Stimulated activated CD8-positive, alpha-beta memory T cell treated with anti-CD3 and anti-CD28 coated beads, Interleukin-2, amount 100 ng/mL, for 48 hours (primary cell): ENCODE measurements around the gene ACTL7B.
A peak's percentile ranks its signal among the peaks of the same experiment; 100 is the strongest.
"Not testable (repeated sequence)": the region's sequence is repeated elsewhere in the genome, so short reads cannot be mapped to it uniquely, and the experiment has no call there.

Experiments used
- DNase-seq, 2 donors: peaks; one replicate each; pipeline ENCODE4 v3.0.0-alpha.2; 2020; ENCODE audit warnings: low read depth in 2 of 2

The ACTL7B gene, protein sequence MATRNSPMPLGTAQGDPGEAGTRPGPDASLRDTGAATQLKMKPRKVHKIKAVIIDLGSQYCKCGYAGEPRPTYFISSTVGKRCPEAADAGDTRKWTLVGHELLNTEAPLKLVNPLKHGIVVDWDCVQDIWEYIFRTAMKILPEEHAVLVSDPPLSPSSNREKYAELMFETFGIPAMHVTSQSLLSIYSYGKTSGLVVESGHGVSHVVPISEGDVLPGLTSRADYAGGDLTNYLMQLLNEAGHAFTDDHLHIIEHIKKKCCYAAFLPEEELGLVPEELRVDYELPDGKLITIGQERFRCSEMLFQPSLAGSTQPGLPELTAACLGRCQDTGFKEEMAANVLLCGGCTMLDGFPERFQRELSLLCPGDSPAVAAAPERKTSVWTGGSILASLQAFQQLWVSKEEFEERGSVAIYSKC

DNA sequence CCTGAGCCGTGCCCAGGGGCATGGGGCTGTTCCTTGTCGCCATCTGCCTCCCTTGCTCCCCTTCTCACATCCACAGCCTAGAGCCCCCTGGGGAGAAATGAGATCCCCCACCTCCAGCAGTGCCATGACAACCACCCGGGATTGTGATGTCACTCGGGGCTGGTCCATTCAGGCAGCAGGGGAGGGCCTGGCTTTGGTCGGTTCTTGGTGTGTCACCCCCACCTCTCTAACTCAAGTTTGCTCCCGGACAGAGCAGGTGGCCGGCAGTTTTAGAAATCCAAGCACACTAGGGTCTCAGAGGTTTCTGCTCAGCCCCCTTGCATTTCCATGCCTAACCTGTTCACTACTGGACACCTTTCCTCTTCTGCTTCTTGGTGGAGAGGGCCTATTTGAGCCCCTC, at the start of gene ACTL7B:
ACTL7B (minus strand) TSS at position 99 of the 400 bp plus-strand sequence; CDS start at position 43, 56 bp downstream.
- DNase-seq = no peak

- DNase-seq = no peak
Observed at GRCh38 chr9:108905494-108905893, 49.7 kb upstream of the ACTL7B start.

GRCh38 chr9:108904161-108904560, 48.4 kb upstream of the ACTL7B start:
- DNase-seq = no peak

DNA sequence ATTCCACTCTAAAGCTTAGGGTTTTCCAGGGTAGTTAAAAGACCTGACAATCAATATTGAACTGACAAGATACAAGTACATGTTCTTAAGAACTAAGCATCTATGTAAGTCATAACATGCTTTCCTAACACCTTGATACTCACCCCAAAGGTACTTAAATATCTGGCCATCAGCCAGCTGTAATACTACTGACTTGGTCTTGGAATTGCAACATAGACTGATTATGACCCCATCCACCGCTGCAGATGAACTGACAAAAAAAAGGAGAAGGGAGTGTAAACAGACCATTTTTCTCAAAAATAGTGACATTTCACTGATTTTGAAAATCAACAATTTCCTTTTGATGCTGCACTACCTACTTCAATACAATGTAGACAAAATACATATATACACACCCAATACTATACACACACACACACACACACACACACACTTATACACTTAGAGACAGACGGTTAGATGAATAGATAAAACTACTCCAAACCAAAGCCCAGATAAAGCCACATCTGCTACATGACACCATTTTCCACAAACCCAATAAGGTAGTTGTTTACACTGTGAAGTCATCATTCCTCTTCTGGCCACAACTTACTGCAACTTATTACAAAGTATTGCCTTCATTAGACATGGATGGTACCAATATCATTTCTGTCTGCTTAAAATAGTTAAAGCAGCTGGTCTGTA, 47.8 kb upstream of the ACTL7B start:
- no peak for DNase-seq

- no peak for DNase-seq
Observed at GRCh38 chr9:108900176-108900575, 44.4 kb upstream of the ACTL7B start.

DNA sequence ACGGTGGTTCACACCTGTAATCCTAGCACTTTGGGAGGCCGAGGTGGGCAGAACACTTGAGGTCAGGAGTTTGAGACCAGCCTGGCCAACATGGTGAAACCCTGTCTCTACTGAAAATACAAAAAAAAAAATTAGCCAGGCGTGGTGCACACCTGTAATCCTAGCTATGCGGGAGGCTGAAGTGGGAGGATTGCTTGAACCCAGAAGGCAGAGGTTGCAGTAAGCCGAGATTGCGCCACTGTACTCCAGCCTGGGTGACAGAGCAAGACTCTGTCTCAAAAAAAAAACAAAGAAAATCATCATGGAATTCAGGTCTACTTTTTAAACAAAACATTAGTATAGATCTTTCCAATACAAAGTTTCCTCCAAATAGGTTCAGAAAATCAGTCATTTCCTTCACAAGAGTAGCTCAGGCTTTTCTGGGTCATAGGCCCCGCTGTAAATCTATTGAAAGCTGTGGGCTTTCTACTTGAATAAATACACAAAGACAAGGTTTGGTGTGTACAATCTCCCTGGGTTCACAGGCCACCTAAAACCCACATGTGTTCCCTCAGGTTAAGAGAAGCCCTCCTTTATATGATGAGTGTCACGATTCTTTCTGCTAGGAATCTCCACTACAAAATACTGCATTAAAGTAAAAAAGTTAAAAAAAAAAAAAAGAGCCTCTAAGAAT, 43.4 kb upstream of the ACTL7B start:
- not testable (repeated sequence) for DNase-seq

DNA sequence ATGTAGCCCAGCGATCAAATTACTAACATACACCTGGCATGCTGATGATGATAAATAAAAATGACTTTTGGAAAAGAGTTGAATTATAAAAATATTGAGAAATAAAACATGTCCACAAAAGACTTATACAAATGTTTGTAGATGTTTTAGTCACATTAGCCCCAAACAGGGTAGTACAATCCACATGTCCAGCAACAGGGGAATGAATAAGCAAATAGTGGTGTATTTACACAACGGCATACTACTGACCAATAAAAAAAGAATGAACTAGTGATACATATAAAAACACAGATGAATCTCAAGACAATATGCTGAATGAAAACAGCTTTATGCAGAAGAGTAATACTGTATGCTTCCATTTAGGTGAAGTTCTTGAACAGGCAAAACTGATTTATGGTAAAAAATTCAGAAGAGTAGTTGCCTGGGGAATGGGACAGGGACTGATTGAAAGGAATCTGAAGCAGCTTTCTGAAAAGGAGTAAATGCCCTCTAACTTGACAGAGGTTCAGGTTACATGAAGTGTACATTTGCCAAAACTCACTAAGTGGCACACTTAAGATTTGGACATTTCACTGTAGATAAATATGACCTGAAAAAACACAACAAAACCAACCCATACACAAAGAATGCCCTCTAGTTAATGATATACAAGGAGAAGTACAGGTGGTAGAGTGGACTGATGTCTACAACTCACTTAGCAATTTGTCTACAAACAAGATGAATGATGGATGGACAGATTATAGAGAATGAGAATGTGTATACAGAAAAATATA, 41.7 kb upstream of the ACTL7B start:
- no peak for DNase-seq

DNA sequence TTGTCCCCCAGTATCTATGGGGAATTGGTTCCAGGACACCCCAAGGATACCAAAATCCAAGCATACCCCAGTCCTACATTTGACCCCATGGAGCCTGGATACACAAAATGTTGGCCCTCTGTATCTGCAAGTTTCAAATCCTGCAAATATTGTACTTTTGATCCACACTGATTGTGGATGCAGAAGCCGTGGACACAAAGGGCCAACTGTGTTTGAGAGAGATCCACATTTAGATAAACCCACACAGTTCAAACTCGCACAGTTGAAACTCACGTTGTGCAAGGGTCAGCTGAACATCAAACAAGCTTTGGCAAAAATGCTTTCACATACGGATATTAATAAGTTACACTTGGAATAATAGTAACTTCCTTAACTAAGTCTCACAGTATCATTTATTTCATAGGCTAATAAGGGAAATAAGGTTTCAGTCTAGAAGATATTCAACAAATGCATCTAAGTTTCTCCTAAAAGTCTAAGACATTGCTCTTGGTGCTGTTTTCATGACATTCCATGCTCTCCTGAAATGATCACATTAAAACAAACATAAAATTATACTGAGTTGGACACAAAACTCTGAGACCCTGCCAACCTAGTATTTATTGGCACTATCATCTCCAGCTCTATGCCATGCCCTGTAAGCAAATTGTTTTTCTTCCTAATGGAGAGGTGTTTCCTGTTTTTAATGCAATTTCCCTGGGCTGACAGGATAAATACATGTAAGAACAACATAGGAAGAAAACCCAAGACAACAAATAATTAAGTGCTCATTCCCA, 38.6 kb upstream of the ACTL7B start:
- no peak for DNase-seq

GRCh38 chr9:108889649-108890067, 33.9 kb upstream of the ACTL7B start:
- no peak for DNase-seq

DNA sequence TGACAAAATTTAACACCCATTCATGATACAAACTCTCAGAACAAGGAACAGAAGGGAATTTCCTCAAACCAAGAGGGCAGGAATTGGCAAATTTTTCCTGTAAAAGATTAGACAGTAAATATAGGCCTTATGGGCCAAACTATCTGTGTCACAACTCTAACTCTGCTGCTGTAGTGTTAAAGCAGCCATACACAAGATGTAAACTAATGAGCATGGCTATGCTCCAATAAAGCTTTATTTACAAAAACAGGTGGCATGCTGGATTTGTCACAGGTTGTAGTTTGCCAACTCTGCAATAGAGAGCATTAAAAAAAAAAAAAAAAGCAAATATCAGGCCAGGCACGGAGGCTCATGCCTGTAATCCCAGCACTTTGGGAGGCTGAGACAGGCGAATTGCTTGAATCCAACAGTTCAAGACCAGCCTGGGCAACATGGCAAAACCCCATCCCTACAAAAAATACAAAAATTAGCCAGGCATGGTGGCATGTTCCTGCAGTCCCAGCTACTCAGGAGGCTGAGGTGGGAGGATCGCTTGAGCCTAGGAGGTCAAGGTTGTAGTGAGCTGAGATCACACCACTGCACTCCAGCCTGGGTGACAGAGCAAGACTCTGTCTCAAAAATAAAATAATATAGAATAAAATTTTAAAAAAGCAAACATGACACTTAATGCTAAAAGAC, 30.9 kb upstream of the ACTL7B start:
- not testable (repeated sequence) for DNase-seq

DNA sequence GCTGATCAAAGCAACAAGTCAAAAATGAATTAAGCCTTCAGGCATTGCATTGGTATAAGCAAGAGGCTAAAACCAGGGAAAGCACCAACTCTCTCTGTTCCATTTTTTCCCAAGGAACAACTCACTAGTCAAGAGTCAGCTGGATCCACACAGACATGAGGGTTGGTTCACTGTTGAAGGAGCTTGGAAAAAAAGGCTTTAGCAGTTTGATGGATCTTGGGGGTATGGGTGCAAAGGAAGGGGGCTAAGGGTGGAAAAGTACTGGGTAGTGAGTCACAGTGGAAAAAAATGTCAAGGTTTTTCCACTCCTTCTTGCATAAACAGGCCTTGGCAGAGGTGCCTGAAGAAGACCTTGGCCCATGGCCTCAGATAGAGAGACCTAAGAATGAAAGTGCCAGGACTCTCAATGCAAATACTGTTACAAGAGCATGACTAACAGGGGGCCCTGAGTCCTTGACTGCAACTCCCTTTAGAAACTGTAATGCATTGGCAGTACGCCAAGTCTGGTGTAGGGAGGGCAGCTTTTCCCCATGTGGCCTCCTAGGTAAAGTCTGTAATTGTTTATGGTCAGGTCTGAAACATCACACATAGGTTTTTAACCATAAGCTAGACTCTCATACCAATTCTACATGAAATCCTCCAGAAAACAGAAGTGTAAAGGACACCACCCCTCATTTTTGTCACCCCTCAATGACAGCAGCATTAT, 30.0 kb upstream of the ACTL7B start:
- peak; percentile 40 to 46 for DNase-seq

DNA sequence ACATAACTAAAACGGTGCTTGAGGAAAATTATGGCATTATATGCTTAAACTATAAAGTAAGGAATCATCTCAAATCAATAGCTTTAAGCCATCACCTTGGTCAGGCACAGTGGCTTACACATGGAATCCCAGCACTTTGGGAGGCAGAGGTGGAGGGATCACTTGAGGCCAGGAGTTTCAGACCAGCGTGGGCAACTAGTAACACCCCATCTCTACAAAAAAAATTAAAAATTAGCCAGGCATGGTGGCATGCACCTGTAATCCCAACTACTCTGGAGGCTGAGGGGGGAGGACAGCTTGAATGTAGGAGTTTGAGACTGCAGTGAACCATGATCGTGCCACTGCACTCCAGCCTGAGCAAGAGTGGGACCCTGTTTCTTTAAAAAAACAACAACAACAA, 28.9 kb upstream of the ACTL7B start:
- no peak for DNase-seq

DNA sequence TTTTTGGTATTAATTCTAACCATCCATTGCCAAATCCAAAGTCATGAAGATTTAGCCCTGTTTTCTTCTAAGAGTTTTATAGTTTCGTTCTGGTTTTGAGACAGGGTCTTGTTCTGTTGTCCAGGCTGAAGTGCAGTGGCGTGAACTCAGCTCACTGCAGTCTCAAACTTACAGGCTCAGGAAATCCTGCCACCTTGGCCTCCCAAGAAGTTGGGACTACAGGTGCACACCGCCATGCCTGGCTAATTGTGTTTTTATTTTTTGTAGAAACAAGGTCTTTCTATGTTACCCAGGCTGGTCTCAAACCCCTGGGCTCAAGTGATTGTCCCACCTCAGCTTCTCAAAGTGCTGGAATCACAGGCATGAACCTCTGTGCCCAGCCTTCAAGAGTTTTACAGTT, 27.3 kb upstream of the ACTL7B start:
- DNase-seq = no peak

DNA sequence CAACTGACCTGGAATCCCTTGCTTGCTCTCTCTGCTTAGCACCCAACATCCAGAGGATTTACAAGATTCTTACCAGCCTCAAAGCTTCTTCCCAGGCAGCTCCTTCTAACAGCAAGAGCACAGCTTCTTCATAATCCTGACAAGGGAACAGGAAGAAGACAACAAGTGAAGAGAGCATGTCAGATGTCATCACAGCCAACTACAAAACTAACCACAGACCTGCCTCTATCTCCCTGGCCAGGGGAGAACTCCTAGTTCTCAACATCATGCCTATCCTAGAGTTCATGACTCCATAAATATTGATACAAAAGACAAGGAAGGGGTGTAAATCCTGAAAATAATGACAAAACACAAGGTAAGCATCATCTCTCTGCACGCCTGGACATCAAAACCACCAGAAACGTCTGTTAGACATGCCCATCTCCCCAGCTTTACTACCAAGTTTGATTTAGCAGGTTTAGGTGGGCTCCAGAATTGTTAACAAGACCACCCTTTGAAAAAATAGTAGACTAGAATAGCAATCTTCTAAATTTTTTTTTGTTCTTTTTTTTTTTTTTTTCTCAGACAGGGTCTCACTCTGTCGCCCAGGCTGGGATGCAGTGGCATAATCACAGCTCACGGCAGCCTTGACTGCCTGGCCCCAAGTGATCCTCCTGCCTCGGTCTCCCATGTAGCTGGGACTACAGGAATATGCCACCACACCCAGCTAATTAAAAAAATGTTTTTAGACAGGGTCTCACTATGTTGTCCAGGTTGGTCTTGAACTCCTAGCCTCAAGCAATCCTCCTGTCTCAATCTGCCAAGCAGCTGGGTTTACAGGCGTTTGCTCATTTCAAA, 26.5 kb upstream of the ACTL7B start:
- DNase-seq = no peak

DNA sequence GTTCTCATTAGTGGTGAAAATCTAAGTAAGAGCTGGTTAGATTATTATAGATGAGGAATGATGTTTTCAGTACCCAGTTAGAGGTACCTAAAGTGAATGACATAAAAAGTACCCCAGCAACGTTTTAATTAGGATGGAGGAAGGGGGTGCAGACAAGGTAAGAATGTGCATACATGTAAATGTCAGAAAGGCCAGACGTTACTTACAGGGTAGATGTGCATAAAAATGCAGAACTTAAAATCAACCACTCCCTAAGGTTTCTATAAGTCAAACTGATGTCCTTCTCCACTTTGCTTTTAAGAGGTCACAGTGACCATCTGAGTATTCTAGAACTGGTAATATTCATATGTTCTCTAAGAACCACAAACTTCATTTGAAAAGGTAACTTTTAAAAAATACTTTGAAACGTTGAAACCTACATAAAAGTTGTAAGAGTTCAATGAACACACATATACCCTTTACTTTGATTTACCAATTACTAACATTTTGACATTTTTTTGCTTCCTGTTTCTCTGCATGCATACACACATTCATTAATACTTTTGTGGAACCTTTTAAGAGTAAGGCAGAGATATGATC, 25.0 kb upstream of the ACTL7B start:
- no peak for DNase-seq

GRCh38 chr9:108877524-108877923, 21.7 kb upstream of the ACTL7B start:
- no peak for DNase-seq

DNA sequence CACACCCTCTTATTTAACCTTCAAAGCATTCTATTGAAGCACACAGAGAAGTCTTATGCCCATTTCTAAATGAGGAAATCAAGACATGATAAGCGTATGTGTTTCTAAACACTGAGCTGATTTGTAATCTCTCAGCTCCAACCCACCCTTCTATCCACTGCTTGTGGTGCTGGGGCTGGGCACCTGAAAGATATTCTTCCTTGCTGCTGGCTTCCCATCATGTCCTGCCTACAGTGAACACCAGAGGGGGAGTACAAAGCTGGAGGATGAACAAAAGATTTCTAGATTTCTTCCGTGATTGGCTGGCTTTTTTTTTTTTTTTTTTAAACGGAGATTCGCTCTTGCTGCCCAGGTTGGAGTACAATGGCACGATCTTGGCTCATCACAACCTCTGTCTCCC, 20.6 kb upstream of the ACTL7B start:
- no peak for DNase-seq

- DNase-seq = no peak
Observed at GRCh38 chr9:108874058-108874788, 18.4 kb upstream of the ACTL7B start.
